SU-DHL-6 (cell line): ENCODE measurements around the gene PTPRQ.

Experiments used
- EZH2phosphoT487 ChIP-seq: fragments of 200-600 bp; sonication (generic), shearing (Covaris generic); conservative IDR thresholded peaks from 2 replicates; pipeline ENCODE4 v1.6.1; 2018; ENCODE audit warnings: mild to moderate bottlenecking, antibody characterized with exemption, low read length, moderate library complexity, mixed read lengths
- TF ChIP-seq, protein P1 (sequence below): fragments of 200-600 bp; sonication (generic); IDR thresholded peaks from one replicate; pipeline ENCODE4 v1.5.1; 2017; ENCODE audit warnings: antibody characterized with exemption, mild to moderate bottlenecking, low read length, moderate library complexity; ENCODE audit not compliant: insufficient read depth, poor library complexity, severe bottlenecking

- TF ChIP-seq, protein P1, sequence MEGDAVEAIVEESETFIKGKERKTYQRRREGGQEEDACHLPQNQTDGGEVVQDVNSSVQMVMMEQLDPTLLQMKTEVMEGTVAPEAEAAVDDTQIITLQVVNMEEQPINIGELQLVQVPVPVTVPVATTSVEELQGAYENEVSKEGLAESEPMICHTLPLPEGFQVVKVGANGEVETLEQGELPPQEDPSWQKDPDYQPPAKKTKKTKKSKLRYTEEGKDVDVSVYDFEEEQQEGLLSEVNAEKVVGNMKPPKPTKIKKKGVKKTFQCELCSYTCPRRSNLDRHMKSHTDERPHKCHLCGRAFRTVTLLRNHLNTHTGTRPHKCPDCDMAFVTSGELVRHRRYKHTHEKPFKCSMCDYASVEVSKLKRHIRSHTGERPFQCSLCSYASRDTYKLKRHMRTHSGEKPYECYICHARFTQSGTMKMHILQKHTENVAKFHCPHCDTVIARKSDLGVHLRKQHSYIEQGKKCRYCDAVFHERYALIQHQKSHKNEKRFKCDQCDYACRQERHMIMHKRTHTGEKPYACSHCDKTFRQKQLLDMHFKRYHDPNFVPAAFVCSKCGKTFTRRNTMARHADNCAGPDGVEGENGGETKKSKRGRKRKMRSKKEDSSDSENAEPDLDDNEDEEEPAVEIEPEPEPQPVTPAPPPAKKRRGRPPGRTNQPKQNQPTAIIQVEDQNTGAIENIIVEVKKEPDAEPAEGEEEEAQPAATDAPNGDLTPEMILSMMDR: no peak
- TF ChIP-seq EZH2phosphoT487: no peak
These were observed 28.6 kb upstream of the PTPRQ start for GRCh38 chr12:80415466-80415865.
